UCSD-AML1 (cell line): Measurements from ENCODE around the gene NXPE4.

Source experiments
- DNase-seq: peaks from one replicate; lab custom pipeline; 2025; ENCODE audit not compliant: unreplicated experiment; lab: John Stamatoyannopoulos, UW

Gene NXPE4

DNA sequence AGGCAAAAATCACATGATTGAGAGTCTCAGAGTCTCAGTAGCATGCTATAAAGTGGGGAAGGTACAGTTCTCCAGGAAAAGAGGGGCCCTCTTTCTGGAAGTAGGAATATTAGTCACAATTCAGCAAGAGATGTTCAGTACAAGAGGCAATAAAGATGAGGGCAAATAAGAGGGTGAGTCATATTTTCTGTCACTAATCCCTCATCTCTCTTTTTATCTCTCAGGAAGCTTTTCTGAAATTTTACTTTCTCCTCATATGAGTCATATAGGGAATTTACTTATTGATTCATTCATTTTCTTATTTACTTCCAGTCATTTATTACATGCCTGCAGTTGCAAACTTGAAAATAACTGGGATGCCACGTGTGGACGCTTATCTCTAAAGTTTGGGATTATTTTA lies 32.5 kb downstream of the NXPE4 start:
- DNase-seq: no peak

DNA sequence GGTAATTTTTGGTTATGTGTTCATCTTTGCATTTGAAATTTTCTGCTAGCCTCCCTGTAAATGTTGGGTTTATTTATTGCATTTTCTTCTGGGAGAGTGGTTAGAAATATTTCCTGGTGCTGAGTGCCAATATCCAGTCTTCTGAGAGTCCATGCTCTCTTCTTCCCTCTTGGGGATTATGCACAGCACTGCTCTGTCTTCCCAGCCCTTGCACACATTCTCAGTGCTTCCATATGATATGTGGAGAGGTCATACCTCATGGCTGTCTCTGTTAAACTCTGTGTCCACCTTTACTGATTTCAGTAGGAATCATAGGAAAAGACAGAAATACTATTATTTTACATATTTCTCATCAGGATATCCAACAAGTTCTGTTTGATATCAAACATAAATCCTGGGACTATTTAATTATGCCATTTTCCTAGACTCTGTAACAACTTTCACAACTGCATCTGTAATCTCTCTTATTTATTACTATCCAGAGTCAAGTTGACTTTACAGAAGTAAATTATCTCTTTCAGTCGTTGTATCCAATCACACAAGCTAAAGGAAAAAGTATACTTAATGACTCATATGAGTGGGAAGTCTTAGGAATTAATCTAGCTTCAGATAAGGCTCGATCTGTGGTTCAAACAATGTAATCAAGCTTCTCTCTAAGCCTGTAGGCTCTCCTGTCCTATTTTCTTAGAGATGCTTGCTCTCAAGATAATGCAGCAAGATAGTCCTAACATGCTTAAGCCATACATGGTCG lies 33.2 kb downstream of the NXPE4 start:
- no peak for DNase-seq

DNA sequence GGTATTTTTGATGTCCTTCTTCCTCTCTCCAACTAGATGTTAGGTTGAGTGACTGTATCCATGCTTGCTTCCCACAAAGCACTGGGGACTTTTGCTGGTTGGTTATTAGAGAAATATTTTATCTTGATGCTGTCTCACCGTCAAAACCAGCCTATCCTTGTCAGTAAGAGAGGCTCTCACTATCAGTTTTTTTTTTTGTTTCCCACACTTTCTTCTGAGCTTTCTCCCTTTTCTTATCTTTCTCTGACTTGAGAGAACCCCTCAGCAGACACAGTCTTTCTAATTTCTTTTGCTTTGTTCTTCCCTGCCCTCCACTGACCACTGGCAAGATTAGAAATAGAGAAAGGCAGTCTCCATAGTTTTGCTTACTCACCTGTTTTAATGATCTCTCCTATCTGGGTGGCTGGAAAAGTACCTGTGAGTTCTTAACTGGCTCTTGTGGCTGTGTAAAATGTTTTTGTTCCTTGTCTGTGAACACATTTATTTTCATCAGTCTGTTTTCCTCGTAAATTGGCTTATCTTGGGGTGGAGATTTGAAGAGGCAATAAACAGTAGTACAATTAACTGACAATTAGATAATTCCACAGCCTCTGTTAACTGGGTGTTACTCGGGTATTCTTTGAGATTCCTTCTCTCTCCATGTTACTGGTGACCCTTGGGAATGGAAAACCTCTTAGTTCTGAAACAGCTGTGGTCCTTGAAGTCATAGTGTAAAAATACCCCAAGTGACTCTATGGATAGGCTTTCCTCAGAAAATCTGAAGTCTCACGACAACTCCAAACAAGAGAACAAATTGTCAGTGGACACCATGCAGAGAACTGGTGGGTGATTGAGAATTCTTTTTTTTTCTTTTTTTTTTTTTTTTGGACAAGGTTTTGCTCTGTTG lies 35.9 kb downstream of the NXPE4 start, which contains the start of gene NXPE1:
Gene NXPE1, minus strand, starts transcription at position 457 of the 886 bp plus-strand sequence. CDS start 8,680 bp downstream, outside the sequence.
- DNase-seq: no peak

DNA sequence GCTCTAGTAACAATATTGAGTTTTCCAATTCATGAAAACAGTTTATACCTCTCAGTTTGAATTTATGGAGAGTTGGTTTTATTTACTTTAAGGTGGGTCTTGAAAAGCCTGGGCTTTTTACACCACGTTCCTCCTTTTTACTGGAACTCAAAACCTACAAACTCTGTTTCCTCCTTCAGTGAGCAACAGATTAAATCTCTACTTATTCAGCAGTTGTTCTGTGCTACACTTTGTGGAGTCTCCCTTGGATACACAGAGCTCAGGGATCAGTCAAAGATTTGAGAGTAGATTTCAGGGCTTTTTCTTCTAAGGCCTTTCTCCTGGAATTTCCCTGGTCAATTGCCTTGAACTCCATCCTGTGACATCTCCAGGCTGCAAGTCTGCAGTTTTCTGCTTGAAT lies 39.5 kb downstream of the NXPE4 start:
- DNase-seq: no peak

DNA sequence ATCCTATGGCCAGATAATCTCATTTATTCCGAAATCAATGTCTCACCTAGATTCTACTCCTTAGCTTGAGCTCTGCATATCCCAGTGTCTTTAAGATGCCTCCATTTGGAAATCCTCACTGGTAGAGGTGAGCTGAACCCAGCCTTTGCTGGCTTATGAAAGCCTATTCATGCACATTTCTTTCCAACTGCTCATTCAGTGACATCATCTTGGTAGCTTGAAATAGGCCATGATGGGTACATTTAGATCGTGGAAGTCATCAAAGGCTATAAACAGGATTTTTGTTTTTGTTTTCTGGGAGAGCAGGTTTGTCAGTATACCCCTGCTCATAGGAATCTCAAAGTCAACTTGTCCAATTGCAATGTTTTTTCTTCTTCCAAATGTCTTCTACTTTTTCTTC lies 41.9 kb downstream of the NXPE4 start:
- DNase-seq: no peak

DNA sequence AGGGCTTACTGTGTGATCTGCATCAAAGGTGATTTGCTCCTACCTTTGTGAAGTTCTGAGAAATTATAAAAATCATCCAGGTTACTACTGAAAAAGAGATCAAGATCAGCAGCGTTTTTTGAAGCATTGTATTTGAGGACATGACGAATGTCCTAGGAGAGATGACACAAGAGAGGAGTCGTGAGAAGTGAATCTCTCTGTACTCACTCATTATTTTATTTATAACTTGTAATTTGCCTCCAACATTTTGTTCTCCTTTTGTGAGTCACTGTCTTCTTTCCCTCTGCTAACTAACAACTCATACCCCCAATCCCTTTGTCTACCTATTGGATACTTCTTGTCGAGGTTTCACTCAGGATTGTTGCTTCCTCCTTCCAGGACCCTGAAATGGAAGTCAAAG lies 44.5 kb downstream of the NXPE4 start:
- DNase-seq: no peak

DNA sequence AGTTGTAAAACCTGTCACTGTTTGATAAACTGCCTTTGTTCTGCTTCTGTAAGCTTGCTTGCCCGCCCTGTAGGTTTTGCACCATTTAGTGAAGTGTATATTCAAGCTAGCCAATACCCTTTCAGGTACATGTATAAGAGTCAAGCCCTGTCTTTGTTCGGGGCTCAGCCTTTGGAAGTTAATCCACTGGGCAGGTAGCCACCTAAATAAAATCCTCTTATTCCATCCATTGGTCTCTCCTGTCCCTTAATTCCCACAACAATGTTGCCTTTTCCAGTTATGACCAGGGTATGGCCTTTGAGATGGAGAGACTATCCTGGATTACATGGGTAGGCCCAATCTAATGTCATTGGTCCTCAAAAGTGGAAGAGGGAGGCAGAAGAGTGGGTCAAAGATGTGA lies 69.9 kb downstream of the NXPE4 start:
- DNase-seq: no peak

DNA sequence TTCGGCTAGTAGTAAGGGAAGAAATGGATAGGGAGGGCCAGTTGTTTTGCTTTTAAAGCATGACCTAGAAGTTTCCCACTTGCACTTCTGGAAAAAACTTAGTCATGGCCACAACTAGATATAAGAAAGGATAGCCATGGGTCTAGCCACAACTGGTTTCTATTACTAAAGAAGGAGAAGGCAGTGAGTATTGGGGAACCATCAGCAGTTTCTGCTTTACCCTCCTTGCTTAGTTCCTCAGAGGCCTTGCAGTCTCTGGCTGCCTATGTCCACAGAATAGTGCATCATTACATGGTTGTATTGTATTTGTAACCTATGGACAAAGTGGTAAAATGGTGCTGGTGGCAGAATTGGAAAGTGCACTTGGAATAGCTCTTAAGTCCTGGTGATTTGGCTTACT lies 71.5 kb downstream of the NXPE4 start:
- no peak for DNase-seq

DNA sequence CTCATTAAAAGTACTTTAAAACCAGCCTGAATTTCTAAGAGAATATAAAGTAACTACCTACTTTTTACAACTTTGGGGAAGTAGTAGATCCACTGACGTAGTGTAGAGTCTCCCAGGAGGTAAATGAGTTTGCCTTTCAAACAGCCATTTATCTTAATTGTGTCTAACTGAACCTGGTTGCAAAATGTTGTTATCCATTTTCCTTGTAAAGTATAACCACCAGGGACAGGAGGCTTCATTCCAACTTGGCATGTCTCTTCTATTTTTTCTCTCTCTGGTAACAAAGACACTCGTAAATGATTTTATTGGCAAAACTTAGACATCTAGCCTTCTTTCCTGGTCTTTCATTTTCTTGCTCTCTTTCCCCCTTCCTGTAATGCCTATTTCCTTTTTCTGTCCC lies 72.8 kb downstream of the NXPE4 start:
- DNase-seq: no peak
